H9 (cell line): ENCODE measurements around the gene EEF1AKMT2. TPM values are rescaled to one million over a fixed set of nuclear protein-coding genes. Genes with fewer than 3 reads are reported as not detected.

Experiments used
- DNase-seq: peaks from one replicate; pipeline ENCODE4 v3.0.0-alpha.2; 2017
- H2AFZ ChIP-seq: one replicate; pipeline ENCODE4 v1.6.1; 2013; ENCODE audit warnings: mild to moderate bottlenecking, low read length, control low read depth, moderate library complexity
- H2AK5ac ChIP-seq: 2 replicates; pipeline ENCODE4 v1.6.1; 2013; ENCODE audit warnings: low read length, control low read depth, mixed read lengths; ENCODE audit not compliant: insufficient read length
- H2BK120ac ChIP-seq: one replicate; pipeline ENCODE4 v1.6.1; 2013; ENCODE audit warnings: low read depth, mild to moderate bottlenecking, low read length, control low read depth, inconsistent platforms; ENCODE audit not compliant: poor library complexity, severe bottlenecking
- H2BK12ac ChIP-seq: 2 replicates; pipeline ENCODE4 v1.6.1; 2013; ENCODE audit warnings: low read length, control low read depth, mixed read lengths, low read depth; ENCODE audit not compliant: insufficient read length
- H2BK15ac ChIP-seq: 2 replicates; pipeline ENCODE4 v1.6.1; 2013; ENCODE audit warnings: low read depth, low read length, control low read depth
- H2BK20ac ChIP-seq: one replicate; pipeline ENCODE4 v1.6.1; 2013; ENCODE audit warnings: low read depth, mild to moderate bottlenecking, low read length, control low read depth, inconsistent platforms; ENCODE audit not compliant: poor library complexity, severe bottlenecking
- H2BK5ac ChIP-seq: 2 replicates; pipeline ENCODE4 v1.6.1; 2013; ENCODE audit warnings: low read length, control low read depth, mixed read lengths; ENCODE audit not compliant: insufficient read length
- H3K14ac ChIP-seq: 2 replicates; pipeline ENCODE4 v1.6.1; 2013; ENCODE audit warnings: low read length, control low read depth; ENCODE audit not compliant: insufficient read depth
- H3K18ac ChIP-seq: 2 replicates; pipeline ENCODE4 v1.6.1; 2013; ENCODE audit warnings: low read depth, mild to moderate bottlenecking, mixed read lengths, low read length, control low read depth; ENCODE audit not compliant: insufficient read length
- H3K23ac ChIP-seq: 2 replicates; pipeline ENCODE4 v1.6.1; 2013; ENCODE audit warnings: low read length, control low read depth, mixed read lengths, low read depth; ENCODE audit not compliant: insufficient read length
- H3K23me2 ChIP-seq: 2 replicates; pipeline ENCODE4 v1.6.1; 2013; ENCODE audit warnings: low read depth, mild to moderate bottlenecking, mixed read lengths, low read length, control low read depth; ENCODE audit not compliant: insufficient read length, poor library complexity, severe bottlenecking
- H3K27ac ChIP-seq: 2 replicates; pipeline ENCODE4 v1.5.1; 2013; ENCODE audit warnings: low read length, control low read depth, mixed read lengths, low read depth; ENCODE audit not compliant: insufficient read length
- H3K27me3 ChIP-seq: 2 replicates; pipeline ENCODE4 v1.6.1; 2013; ENCODE audit warnings: low read length, control low read depth, inconsistent platforms; ENCODE audit not compliant: insufficient read depth
- H3K4ac ChIP-seq: 2 replicates; pipeline ENCODE4 v1.6.1; 2013; ENCODE audit warnings: low read depth, mild to moderate bottlenecking, control low read depth, inconsistent platforms, low read length, moderate library complexity
- H3K4me1 ChIP-seq: 2 replicates; pipeline ENCODE4 v1.6.1; 2013; ENCODE audit warnings: low read length, control low read depth, inconsistent platforms; ENCODE audit not compliant: insufficient read depth
- H3K4me2 ChIP-seq: 2 replicates; pipeline ENCODE4 v1.6.1; 2013; ENCODE audit warnings: low read length, control low read depth, mixed read lengths; ENCODE audit not compliant: insufficient read length, insufficient read depth
- H3K56ac ChIP-seq: 2 replicates; pipeline ENCODE4 v1.6.1; 2013; ENCODE audit warnings: low read depth, mild to moderate bottlenecking, mixed read lengths, low read length, control low read depth; ENCODE audit not compliant: insufficient read length
- H3K79me1 ChIP-seq: 2 replicates; pipeline ENCODE4 v1.6.1; 2013; ENCODE audit warnings: low read depth, mild to moderate bottlenecking, moderate library complexity, low read length, control low read depth, inconsistent platforms; ENCODE audit not compliant: insufficient read depth, poor library complexity, severe bottlenecking
- H3K79me2 ChIP-seq: 2 replicates; pipeline ENCODE4 v1.6.1; 2013; ENCODE audit warnings: low read length, control low read depth, inconsistent platforms; ENCODE audit not compliant: insufficient read depth
- H3K9ac ChIP-seq: 2 replicates; pipeline ENCODE4 v1.6.1; 2013; ENCODE audit warnings: low read length, control low read depth, mixed read lengths; ENCODE audit not compliant: insufficient read length; ENCODE audit errors: extremely low read depth
- H3K9me3 ChIP-seq: one replicate; pipeline ENCODE4 v1.6.1; 2013; ENCODE audit warnings: low read depth, low read length, inconsistent platforms; ENCODE audit not compliant: control insufficient read depth
- H3T11ph ChIP-seq: one replicate; pipeline ENCODE4 v1.6.1; 2013; ENCODE audit warnings: mild to moderate bottlenecking, low read length, control low read depth, inconsistent platforms
- H4K20me1 ChIP-seq: one replicate; pipeline ENCODE4 v1.6.1; 2013; ENCODE audit not compliant: control insufficient read depth, insufficient read length, insufficient read depth
- H4K5ac ChIP-seq: 2 replicates; pipeline ENCODE4 v1.6.1; 2013; ENCODE audit warnings: low read depth, mild to moderate bottlenecking, mixed read lengths, low read length, control low read depth; ENCODE audit not compliant: insufficient read length
- H4K8ac ChIP-seq: replicated peaks from 2 replicates; pipeline ENCODE4 v1.6.1; 2013; ENCODE audit warnings: low read length, control low read depth, mixed read lengths, low read depth; ENCODE audit not compliant: insufficient read length
- H4K91ac ChIP-seq: 2 replicates; pipeline ENCODE4 v1.6.1; 2013; ENCODE audit warnings: low read depth, mild to moderate bottlenecking, moderate library complexity, mixed read lengths, low read length, control low read depth; ENCODE audit not compliant: insufficient read length
- H3K27ac Mint-ChIP-seq, 3 experiments: 2 replicates in 2 of 3; 3 replicates in 1 of 3; pipeline ENCODE4 v1.8.0; 2020 to 2021; ENCODE audit warnings: mixed read lengths in 3 of 3, mild to moderate bottlenecking in 1 of 3, moderate library complexity in 1 of 3
- H3K27me3 Mint-ChIP-seq: 2 replicates; pipeline ENCODE4 v1.8.0; 2021; ENCODE audit warnings: low read depth, mild to moderate bottlenecking, moderate library complexity, mixed read lengths
- H3K36me3 Mint-ChIP-seq, 3 experiments: 2 replicates in 2 of 3; 3 replicates in 1 of 3; pipeline ENCODE4 v1.8.0; 2020 to 2021; ENCODE audit warnings: low read depth in 3 of 3, mixed read lengths in 3 of 3; ENCODE audit not compliant: insufficient read depth in 1 of 3
- H3K4me1 Mint-ChIP-seq, 2 experiments: 2 replicates each; pipeline ENCODE4 v1.8.0; 2020; ENCODE audit warnings: mixed read lengths in 2 of 2
- H3K4me3 Mint-ChIP-seq, 2 experiments: 2 replicates in 1 of 2; 3 replicates in 1 of 2; pipeline ENCODE4 v1.8.0; 2020 to 2021; ENCODE audit warnings: mild to moderate bottlenecking in 2 of 2, mixed read lengths in 2 of 2, moderate library complexity in 1 of 2
- H3K9me3 Mint-ChIP-seq, 2 experiments: 2 replicates in 1 of 2; 3 replicates in 1 of 2; pipeline ENCODE4 v1.8.0; 2020; ENCODE audit warnings: mild to moderate bottlenecking in 2 of 2, mixed read lengths in 2 of 2, moderate library complexity in 1 of 2
- CTCF ChIP-seq: fragments of 200-600 bp; sonication (generic); conservative IDR thresholded peaks from 3 replicates; pipeline ENCODE4 v1.8.0; 2021; ENCODE audit warnings: antibody characterized with exemption, mild to moderate bottlenecking
- WGBS: extraction: QIAGEN DNeasy Blood & Tissue Kit; methylation state at CpG from one replicate; pipeline ENCODE4 v1.1.7; 2013; ENCODE audit warnings: missing lambda C conversion rate, low lambda C conversion rate, mixed read lengths; ENCODE audit not compliant: insufficient read length; ENCODE audit errors: extremely low coverage; 5-methylcytosine and 5-hydroxymethylcytosine counted together
- total RNA-seq: library from RNA; stranded (reverse); gene quantifications from 2 replicates; pipeline ENCODE4 v1.2.1, GENCODE V29; 2021

Gene EEF1AKMT2
- total RNA-seq, 1 experiment from 2014 or later = 19.0 TPM

- H3K9ac ChIP-seq = no peak overlapping the region
- no CpG with 5 or more reads among the region's 3 CpGs for WGBS
- H3K27ac ChIP-seq = no peak overlapping the region
- no peak overlapping the region for H2AFZ ChIP-seq
- H3K79me1 ChIP-seq = no peaks in the 10 kb centered on the region
- no peak overlapping the region for H3K4ac ChIP-seq
- no peak overlapping the region for H3K23ac ChIP-seq
- no peaks in the 10 kb centered on the region for H4K20me1 ChIP-seq
- no peak overlapping the region for H3T11ph ChIP-seq
- peaks cover under 1% of the 10 kb centered on the region for H3K23me2 ChIP-seq
- no peak overlapping the region for H3K4me2 ChIP-seq
- Mint-ChIP-seq H3K4me3 (no peak overlapping the region), H3K4me1 (peaks cover 11% of the 10 kb centered on the region in 2 experiments), H3K27ac (no peak overlapping the region; a peak in 1 of 7 replicates), H3K36me3 (peaks cover 3 to 10% (median 6%) of the 10 kb centered on the region in 3 experiments; a peak in 6 of 7 replicates), H3K27me3 (peaks cover 4% of the 10 kb centered on the region), H3K9me3 (no peaks in the 10 kb centered on the region)
- H2AK5ac ChIP-seq = no peak overlapping the region
- no peak overlapping the region for H4K8ac ChIP-seq
- H2BK120ac ChIP-seq = no peak overlapping the region
- H3K4me1 ChIP-seq = no peaks in the 10 kb centered on the region
- H3K14ac ChIP-seq = no peak overlapping the region
- no peak overlapping the region for H2BK5ac ChIP-seq
- H3K9me3 ChIP-seq = no peaks in the 10 kb centered on the region
- H3K27me3 ChIP-seq = no peaks in the 10 kb centered on the region
- H4K91ac ChIP-seq = no peak overlapping the region
- H3K18ac ChIP-seq = no peak overlapping the region
- DNase-seq = no peak
- H3K56ac ChIP-seq = no peak overlapping the region
- no peaks in the 10 kb centered on the region for H3K79me2 ChIP-seq
- no peak overlapping the region for H2BK12ac ChIP-seq
- H2BK15ac ChIP-seq = no peak overlapping the region
- H4K5ac ChIP-seq = no peak overlapping the region
- no peak for TF ChIP-seq CTCF
- no peak overlapping the region for H2BK20ac ChIP-seq
These were observed 43.5 kb downstream of the EEF1AKMT2 start for GRCh38 chr10:124748166-124748565.
